ENCODE data around the gene DZIP1.

DZIP1 gene

DNA sequence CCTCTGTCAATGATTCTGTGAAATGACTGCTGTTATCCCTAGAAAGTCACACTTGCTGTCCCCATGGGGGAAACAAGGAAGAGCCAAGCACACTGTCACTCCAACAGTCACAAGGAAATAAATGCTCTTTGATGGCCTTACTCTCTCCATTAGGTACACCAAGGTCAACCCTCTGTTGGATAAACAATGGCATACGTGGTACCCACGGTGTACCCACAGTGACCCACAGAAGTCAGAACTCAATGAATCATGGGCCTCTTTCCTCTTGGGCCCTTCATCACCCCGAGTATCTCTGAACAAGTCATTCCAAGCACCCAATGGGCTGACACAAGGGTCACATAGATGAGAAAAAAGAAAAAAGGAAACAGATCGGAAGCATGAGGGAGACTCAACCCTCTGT is 15.4 kb downstream of the DZIP1 start:
- Mint-ChIP-seq H3K9me3 (no peaks in the 10 kb centered on the region), H3K27me3 (peaks cover 23 to 42% of the 10 kb centered on the region in 2 donors), H3K36me3 (ENCODE audit: insufficient read depth) (no peaks in the 10 kb centered on the region), H3K4me1 (ENCODE audit: low read depth in 2 of 2) (peaks cover 0 to 4% of the 10 kb centered on the region in 2 donors), H3K4me3 (no peak overlapping the region), H3K27ac (no peak overlapping the region)
- ATAC-seq (replicated peaks), result no peak
- no peak for DNase-seq

DNA sequence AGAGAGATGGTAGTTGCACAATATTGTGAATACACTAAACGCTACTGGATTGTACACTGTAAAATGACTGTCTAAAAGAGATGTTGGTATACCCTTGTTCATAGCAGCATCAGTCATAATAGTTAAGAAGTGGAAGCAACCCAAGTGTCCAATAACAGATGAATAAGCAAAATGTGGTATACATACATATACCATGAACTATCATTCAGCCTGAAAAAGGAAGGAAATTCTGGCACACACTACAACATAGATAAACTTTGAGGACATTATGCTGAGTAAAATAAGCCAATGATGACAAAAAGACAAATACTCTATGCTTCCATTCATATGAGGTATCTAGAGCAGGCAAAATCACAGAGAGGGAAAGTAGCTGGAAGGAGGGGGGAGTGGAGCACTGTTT is 16.0 kb downstream of the DZIP1 start:
- H3K27me3 Mint-ChIP-seq, result peaks cover 21 to 38% of the 10 kb centered on the region in 2 donors
- DNase-seq (no peak), ATAC-seq (replicated peaks) (no peak)
- H3K4me3 Mint-ChIP-seq, result no peak overlapping the region
- H3K27ac Mint-ChIP-seq, result no peak overlapping the region
- H3K4me1 Mint-ChIP-seq (ENCODE audit: low read depth in 2 of 2), result peaks cover 0 to 4% of the 10 kb centered on the region in 2 donors
- no peaks in the 10 kb centered on the region for H3K36me3 Mint-ChIP-seq (ENCODE audit: insufficient read depth)
- no peaks in the 10 kb centered on the region for H3K9me3 Mint-ChIP-seq

GRCh38 chr13:95627590-95627989 is 16.9 kb downstream of the DZIP1 start:
- H3K27me3 Mint-ChIP-seq, result peaks cover 16 to 32% of the 10 kb centered on the region in 2 donors
- no peak overlapping the region for H3K4me3 Mint-ChIP-seq
- peaks cover 0 to 4% of the 10 kb centered on the region in 2 donors for H3K4me1 Mint-ChIP-seq (ENCODE audit: low read depth in 2 of 2)
- ATAC-seq (replicated peaks) (no peak), DNase-seq (no peak)
- no peaks in the 10 kb centered on the region for H3K36me3 Mint-ChIP-seq (ENCODE audit: insufficient read depth)
- no peaks in the 10 kb centered on the region for H3K9me3 Mint-ChIP-seq
- no peak overlapping the region for H3K27ac Mint-ChIP-seq

DNA sequence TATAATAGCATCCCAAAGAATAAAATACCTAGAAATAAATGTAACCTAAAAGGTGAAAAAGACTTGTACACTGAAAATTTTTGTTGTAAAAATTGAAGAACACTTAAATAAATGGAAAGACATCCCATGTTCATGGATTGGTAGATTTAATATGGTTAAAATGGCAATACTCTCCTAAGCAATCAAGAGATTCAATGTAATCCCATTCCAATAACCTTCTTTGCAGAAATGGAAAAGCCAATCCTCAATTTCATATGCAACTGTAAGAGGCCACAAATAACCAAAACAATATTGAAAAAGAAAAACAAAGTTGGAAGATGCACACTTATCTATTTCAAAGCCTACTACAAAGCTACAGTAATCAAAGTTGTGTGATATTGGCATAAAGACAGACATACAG is 17.7 kb downstream of the DZIP1 start:
- no peak overlapping the region for H3K4me3 Mint-ChIP-seq
- no peak for DNase-seq

DNA sequence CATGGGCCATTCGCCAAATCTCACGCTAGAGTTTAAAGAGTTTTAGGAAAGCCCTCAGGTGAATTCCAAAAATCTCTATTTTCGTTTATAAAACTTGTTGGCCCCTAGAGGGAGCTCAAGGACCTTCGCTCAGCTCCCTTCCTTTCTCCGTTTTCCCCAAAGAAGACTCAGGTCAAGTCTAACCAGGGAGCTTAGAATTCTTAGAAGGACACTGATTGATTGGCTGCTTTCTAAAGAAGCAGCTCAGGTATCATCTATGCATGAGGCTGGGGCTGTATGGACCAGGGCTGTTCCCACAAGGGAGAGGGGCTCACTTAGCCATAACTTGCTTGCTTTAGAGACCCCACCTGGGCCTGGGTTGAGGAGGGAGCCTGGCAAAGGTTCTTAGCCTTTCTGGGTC is 20.5 kb downstream of the DZIP1 start:
- Mint-ChIP-seq H3K4me3 (no peak overlapping the region), H3K27ac (no peak overlapping the region), H3K36me3 (ENCODE audit: insufficient read depth) (peaks cover 3% of the 10 kb centered on the region), H3K27me3 (peaks cover 13 to 30% of the 10 kb centered on the region in 2 donors), H3K9me3 (no peaks in the 10 kb centered on the region), H3K4me1 (ENCODE audit: low read depth in 2 of 2) (no peaks in the 10 kb centered on the region)
- no peak for ATAC-seq (replicated peaks)
- peak in 1 of 3 experiments; percentile 8 for DNase-seq

More for the DNA sequence above, 17.7 kb downstream of the DZIP1 start:
- no peaks in the 10 kb centered on the region for H3K36me3 Mint-ChIP-seq (ENCODE audit: insufficient read depth)
- peaks cover 8 to 24% of the 10 kb centered on the region in 2 donors for H3K27me3 Mint-ChIP-seq
- no peak for ATAC-seq (replicated peaks)
- no peak overlapping the region for H3K27ac Mint-ChIP-seq
- peaks cover 0 to 4% of the 10 kb centered on the region in 2 donors for H3K4me1 Mint-ChIP-seq (ENCODE audit: low read depth in 2 of 2)
- no peaks in the 10 kb centered on the region for H3K9me3 Mint-ChIP-seq

DNA sequence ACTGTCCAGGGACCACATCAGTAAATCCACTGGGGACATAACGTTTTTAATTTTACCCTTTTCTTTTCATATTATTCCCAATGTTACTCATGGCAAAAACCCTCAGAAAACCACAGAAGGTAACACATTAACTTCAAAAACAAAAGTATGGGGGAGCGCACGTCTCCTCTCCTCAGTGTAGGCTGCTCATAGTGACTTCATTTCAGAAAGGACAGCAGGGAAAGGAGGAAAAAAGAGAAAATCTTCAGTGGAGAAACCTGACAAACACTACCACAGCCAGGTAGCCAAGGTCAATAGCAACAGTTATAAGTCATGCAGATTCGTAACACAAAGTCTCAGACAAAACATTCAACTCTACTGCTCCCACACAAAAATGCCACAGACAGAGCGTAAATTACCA is 21.4 kb downstream of the DZIP1 start:
- no peak for ATAC-seq (replicated peaks)
- Mint-ChIP-seq H3K4me3 (no peak overlapping the region), H3K27me3 (peaks cover 13 to 30% of the 10 kb centered on the region in 2 donors), H3K27ac (no peak overlapping the region), H3K36me3 (ENCODE audit: insufficient read depth) (peaks cover 3% of the 10 kb centered on the region), H3K9me3 (no peaks in the 10 kb centered on the region), H3K4me1 (ENCODE audit: low read depth in 2 of 2) (no peaks in the 10 kb centered on the region)
- DNase-seq, result no peak

DNA sequence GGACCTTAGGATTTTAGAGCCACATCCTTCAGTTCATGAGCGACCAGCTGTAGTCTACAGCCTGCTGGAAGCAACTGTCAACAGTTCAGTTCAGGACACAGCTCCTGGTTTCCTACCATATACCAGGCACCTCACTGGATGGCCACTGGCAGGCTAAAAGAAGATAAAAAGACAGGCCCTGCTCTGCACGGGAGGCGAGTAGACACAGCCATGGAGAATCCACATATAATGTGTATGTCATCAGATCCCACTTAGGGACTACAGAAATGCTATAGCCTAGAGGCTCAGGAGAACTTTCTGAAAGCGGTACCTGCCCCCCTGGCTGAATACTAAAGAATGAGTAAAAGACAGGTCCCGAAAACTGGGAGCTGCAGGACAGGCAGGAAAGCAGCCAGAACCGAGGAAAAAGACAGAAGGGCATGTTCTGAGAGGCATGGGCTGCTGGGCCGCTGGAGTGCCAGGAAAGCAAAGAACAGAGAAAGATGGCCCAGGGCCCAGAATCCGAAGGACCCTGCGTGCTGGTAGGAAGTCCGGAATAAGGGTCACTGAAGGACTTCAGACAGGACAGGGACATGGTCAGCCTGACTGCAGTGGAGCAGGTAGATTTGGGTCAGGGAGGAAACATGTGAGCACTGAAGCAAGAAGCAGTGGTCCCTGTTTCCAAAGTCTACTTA is 23.5 kb downstream of the DZIP1 start:
- Mint-ChIP-seq H3K9me3 (no peaks in the 10 kb centered on the region), H3K27ac (no peak overlapping the region), H3K36me3 (ENCODE audit: insufficient read depth) (peaks cover 3% of the 10 kb centered on the region), H3K27me3 (peaks cover 21 to 45% of the 10 kb centered on the region in 2 donors), H3K4me3 (no peak overlapping the region), H3K4me1 (ENCODE audit: low read depth in 2 of 2) (no peaks in the 10 kb centered on the region)
- no peak for DNase-seq
- ATAC-seq (replicated peaks), result no peak

DNA sequence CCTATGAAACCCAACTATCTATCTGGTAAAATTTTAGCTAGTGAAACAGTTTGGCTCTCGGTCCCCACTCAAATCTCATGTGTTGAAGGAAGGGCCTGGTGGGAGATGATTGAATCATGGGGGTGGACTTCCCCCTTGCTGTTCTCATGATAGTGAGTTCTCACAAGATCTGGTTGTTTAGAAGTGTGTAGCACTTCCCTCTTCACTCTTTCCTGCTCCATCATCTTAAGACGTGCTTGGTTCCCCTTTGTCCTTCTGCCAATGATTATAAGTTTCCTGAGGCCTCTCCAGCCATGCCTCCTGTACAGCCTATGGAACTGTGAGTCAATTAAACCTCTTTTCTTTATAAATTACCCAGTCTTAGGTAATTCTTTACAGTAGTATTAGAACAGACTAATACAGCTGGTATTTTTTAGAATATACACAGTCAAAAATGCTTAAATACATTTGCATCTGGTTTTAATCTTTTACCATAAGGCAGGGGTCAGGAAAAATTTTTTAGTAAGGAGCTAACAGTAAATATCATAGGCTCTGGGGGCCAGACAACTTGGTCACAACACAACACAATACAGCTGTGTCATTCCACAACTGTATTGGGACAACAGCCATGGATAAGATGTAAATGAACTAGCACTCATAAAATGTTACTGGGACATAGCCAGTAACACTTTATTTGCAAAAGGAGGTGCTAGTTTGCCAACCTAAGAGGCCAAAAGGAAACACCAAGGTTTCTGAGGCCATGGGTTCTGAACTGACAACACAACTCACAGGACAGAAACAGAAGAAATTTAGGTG is 24.3 kb downstream of the DZIP1 start:
- Mint-ChIP-seq H3K27me3 (peaks cover 18 to 47% of the 10 kb centered on the region in 2 donors), H3K9me3 (no peaks in the 10 kb centered on the region), H3K27ac (no peak overlapping the region), H3K4me3 (no peak overlapping the region), H3K4me1 (ENCODE audit: low read depth in 2 of 2) (no peaks in the 10 kb centered on the region), H3K36me3 (ENCODE audit: insufficient read depth) (peaks cover 3% of the 10 kb centered on the region)
- DNase-seq (no peak), ATAC-seq (replicated peaks) (no peak)

- Mint-ChIP-seq H3K36me3 (ENCODE audit: insufficient read depth) (no peaks in the 10 kb centered on the region), H3K4me1 (ENCODE audit: low read depth in 2 of 2) (no peaks in the 10 kb centered on the region), H3K4me3 (no peak overlapping the region), H3K27me3 (peaks cover 20 to 59% of the 10 kb centered on the region in 2 donors), H3K27ac (no peak overlapping the region), H3K9me3 (no peaks in the 10 kb centered on the region)
- DNase-seq (no peak), ATAC-seq (replicated peaks) (no peak)
Observed at GRCh38 chr13:95615539-95615938, 29.0 kb downstream of the DZIP1 start.

DNA sequence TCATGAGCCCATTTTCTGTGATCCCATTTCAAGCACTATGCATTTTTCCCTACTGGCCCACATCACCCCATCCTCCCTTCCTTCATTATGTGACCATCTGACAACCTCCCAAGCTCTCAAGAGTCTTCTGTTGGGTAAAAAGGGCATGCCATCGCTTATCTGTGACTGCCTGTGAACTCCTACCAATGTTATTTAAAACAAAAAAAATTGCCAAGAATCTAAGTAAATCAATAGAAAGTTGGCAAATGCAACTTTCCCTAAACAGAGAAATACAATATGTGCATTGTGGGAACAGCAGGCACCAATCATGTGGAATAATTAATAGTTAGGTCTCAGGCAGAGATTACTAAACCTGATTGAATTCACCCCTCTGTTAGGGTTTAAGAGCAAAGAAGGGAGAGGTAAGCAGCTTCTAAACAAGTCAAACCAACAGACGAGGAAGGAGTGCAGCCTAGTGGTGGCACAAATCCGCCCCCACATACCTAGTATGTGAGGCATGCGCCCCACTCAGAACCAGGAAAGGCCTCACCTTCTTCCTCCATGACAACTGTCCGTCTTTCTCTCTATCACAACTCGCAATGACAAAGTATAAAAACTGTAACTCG is 29.8 kb downstream of the DZIP1 start:
- H3K4me3 Mint-ChIP-seq, result no peak overlapping the region
- no peaks in the 10 kb centered on the region for H3K9me3 Mint-ChIP-seq
- no peaks in the 10 kb centered on the region for H3K36me3 Mint-ChIP-seq (ENCODE audit: insufficient read depth)
- no peaks in the 10 kb centered on the region for H3K4me1 Mint-ChIP-seq (ENCODE audit: low read depth in 2 of 2)
- ATAC-seq (replicated peaks) (no peak), DNase-seq (no peak)
- H3K27ac Mint-ChIP-seq, result no peak overlapping the region
- peaks cover 20 to 57% of the 10 kb centered on the region in 2 donors for H3K27me3 Mint-ChIP-seq

- no peaks in the 10 kb centered on the region for H3K4me1 Mint-ChIP-seq (ENCODE audit: low read depth in 2 of 2)
- no peak for DNase-seq
- H3K27ac Mint-ChIP-seq, result no peak overlapping the region
- no peaks in the 10 kb centered on the region for H3K9me3 Mint-ChIP-seq
- no peak overlapping the region for H3K4me3 Mint-ChIP-seq
- ATAC-seq (replicated peaks), result no peak
- H3K36me3 Mint-ChIP-seq (ENCODE audit: insufficient read depth), result no peaks in the 10 kb centered on the region
- peaks cover 16 to 37% of the 10 kb centered on the region in 2 donors for H3K27me3 Mint-ChIP-seq
Observed at GRCh38 chr13:95608640-95609323, 35.7 kb downstream of the DZIP1 start.

GRCh38 chr13:95607366-95607765 is 37.1 kb downstream of the DZIP1 start:
- H3K4me3 Mint-ChIP-seq, result no peak overlapping the region
- H3K36me3 Mint-ChIP-seq (ENCODE audit: insufficient read depth), result no peaks in the 10 kb centered on the region
- H3K27me3 Mint-ChIP-seq, result peaks cover 7 to 30% of the 10 kb centered on the region in 2 donors
- no peaks in the 10 kb centered on the region for H3K9me3 Mint-ChIP-seq
- ATAC-seq (replicated peaks) (no peak), DNase-seq (no peak)
- no peaks in the 10 kb centered on the region for H3K4me1 Mint-ChIP-seq (ENCODE audit: low read depth in 2 of 2)
- no peak overlapping the region for H3K27ac Mint-ChIP-seq

DNA sequence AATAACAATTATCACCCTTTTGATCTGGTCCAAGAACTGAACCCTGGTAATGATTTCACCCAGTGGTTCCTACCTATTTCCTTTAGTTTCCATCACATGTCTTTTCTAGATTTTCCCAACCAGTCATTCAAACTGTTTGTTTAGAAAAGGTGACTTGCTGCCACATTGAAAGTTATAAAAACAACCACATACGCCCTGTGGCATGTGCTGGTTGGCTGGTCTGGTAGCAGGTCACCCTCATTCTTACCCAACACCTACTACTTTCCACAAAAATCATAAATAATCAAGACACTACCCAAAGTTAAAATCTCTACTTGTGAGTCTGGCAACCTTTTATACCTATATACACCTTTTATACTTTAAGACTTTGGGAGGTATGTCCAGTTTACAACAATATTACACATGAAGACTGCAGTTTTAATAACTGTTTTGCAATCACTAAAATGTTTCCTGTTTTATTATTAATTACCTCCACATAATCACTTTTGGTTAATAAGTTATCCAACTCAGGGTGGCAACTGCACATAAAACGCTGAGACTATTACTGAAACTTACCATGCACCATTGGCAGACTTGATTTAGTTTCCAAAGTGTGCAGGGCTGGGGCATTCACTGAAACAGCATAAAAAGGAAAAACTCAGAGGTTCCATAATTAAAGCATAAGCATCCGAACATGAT is 38.9 kb downstream of the DZIP1 start:
- no peak overlapping the region for H3K4me3 Mint-ChIP-seq
- DNase-seq (no peak), ATAC-seq (replicated peaks) (no peak)
- no peaks in the 10 kb centered on the region for H3K4me1 Mint-ChIP-seq (ENCODE audit: low read depth in 2 of 2)
- H3K27me3 Mint-ChIP-seq, result peaks cover 15 to 43% of the 10 kb centered on the region in 2 donors
- H3K9me3 Mint-ChIP-seq, result no peaks in the 10 kb centered on the region
- no peaks in the 10 kb centered on the region for H3K36me3 Mint-ChIP-seq (ENCODE audit: insufficient read depth)
- H3K27ac Mint-ChIP-seq, result no peak overlapping the region
